BJ (cell line): ENCODE measurements around the gene ENO1. TPM values are rescaled to one million over a fixed set of nuclear protein-coding genes. Genes with fewer than 3 reads are reported as not detected.

Experiments used
- CTCF ChIA-PET: fragments of 350-600 bp; formaldehyde crosslinking; extraction: SDS; loops from one replicate; lab custom pipeline; 2021; ENCODE audit warnings: antibody characterized with exemption, inconsistent platforms; lab: Yijun Ruan, JAX
- POLR2A ChIA-PET: fragments of 300-600 bp; sonication (Branson Sonifier 250); formaldehyde crosslinking; extraction: SDS; loops from one replicate; lab custom pipeline; 2021; ENCODE audit warnings: antibody characterized with exemption; lab: Charles Lee
- DNase-seq: peaks from one replicate; pipeline ENCODE4 v3.0.0-alpha.2; 2011; ENCODE audit warnings: low read depth
- H3K27me3 ChIP-seq: 2 replicates; pipeline ENCODE4 v1.6.0; 2011; ENCODE audit warnings: low read length; ENCODE audit not compliant: control insufficient read depth, insufficient read depth
- H3K36me3 ChIP-seq: 2 replicates; pipeline ENCODE4 v1.5.1; 2011; ENCODE audit warnings: low read length; ENCODE audit not compliant: control insufficient read depth, insufficient read depth
- H3K4me3 ChIP-seq: 2 replicates; pipeline ENCODE4 v1.5.1; 2011; ENCODE audit warnings: low read depth, mild to moderate bottlenecking, control low read depth, low read length
- polyA plus RNA-seq: library from polyadenylated mRNA; depleted of rRNA; stranded (reverse); fragments of >200 nt; gene quantifications from 2 replicates; pipeline ENCODE4 v1.2.3, GENCODE V29; 2011
- TF ChIP-seq, protein P1 (sequence below): IDR thresholded peaks from 2 replicates; pipeline ENCODE4 v1.5.1; 2011; ENCODE audit warnings: low read depth, mild to moderate bottlenecking, control low read depth, inconsistent platforms, low read length, moderate library complexity; ENCODE audit not compliant: insufficient read depth

Gene ENO1
- polyA plus RNA-seq, 1 experiment: 2,253 TPM

GRCh38 chr1:8873001-8873400 is 5.5 kb downstream of the ENO1 start:
- no peak overlapping the region for H3K4me3 ChIP-seq
- ChIA-PET POLR2A (interaction anchor here (0.6 to 1.0 kb wide), 3 partner anchors 12 to 55 kb away, joined by 3 to 4 read pairs (median 4); no protein-coding TSS in a partner anchor), CTCF (interaction anchor here (1.4 to 5.1 kb wide), 2 partner anchors 12 to 19 kb away, joined by 3 to 44 read pairs; no protein-coding TSS in a partner anchor)
- DNase-seq: no peak
- H3K36me3 ChIP-seq: peaks cover 45% of the 10 kb centered on the region
- no peaks in the 10 kb centered on the region for H3K27me3 ChIP-seq
- TF ChIP-seq, protein P1, sequence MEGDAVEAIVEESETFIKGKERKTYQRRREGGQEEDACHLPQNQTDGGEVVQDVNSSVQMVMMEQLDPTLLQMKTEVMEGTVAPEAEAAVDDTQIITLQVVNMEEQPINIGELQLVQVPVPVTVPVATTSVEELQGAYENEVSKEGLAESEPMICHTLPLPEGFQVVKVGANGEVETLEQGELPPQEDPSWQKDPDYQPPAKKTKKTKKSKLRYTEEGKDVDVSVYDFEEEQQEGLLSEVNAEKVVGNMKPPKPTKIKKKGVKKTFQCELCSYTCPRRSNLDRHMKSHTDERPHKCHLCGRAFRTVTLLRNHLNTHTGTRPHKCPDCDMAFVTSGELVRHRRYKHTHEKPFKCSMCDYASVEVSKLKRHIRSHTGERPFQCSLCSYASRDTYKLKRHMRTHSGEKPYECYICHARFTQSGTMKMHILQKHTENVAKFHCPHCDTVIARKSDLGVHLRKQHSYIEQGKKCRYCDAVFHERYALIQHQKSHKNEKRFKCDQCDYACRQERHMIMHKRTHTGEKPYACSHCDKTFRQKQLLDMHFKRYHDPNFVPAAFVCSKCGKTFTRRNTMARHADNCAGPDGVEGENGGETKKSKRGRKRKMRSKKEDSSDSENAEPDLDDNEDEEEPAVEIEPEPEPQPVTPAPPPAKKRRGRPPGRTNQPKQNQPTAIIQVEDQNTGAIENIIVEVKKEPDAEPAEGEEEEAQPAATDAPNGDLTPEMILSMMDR: no peak

DNA sequence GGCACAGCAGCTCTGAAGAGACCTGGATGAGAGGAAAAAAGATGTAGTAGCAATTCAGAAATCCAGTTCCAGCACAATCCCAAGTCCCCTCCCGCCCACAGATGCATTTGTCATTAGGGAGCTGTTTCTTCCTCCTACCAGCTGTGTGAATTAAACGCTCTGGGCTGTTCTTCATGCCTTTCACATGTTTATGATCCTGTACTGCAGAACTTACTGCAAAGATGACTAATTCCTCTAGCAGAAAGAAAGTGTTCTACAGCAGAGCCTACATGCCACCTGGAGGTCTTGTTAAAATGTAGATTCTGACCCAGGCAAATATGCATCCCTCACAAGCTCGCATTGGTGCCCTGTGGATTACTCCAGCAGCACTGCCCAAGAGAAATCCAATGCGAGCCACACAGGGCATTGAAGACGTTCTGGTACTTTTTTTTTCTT is 6.5 kb downstream of the ENO1 start:
- H3K36me3 ChIP-seq: peaks cover 51% of the 10 kb centered on the region
- DNase-seq: no peak
- TF ChIP-seq, protein P1: no peak
- ChIA-PET CTCF (interaction anchor here (1.2 to 5.1 kb wide), 4 partner anchors 11 to 42 kb away, joined by 3 to 44 read pairs (median 4); no protein-coding TSS in a partner anchor), POLR2A (no interaction called here)
- H3K27me3 ChIP-seq: no peaks in the 10 kb centered on the region
- H3K4me3 ChIP-seq: no peak overlapping the region

DNA sequence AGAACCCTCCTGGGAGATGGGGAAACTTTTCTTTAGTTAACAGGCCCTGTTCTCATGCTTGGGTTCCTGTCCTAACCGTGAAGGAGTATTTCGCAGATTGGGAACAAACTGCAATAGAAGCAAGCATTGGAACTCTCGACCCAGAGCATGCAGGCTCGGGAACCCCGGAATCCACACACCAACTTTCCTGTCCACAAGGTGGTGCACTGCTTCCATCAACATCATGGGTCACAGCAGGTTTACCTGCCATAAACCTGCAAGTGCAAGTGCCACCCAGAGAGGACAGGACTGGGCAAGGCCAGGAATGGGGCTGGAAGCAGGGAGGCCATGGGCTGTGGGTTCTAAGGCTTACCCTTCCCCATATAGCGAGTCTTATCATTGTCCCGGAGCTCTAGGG is 6.9 kb downstream of the ENO1 start:
- DNase-seq: no peak
- POLR2A ChIA-PET: no interaction called here
- Histone ChIP-seq H3K36me3 (peaks cover 55% of the 10 kb centered on the region), H3K27me3 (no peaks in the 10 kb centered on the region), H3K4me3 (no peak overlapping the region)
- CTCF ChIA-PET: interaction anchor here (1.2 to 5.1 kb wide), 4 partner anchors 11 to 43 kb away, joined by 3 to 44 read pairs (median 4); no protein-coding TSS in a partner anchor
- TF ChIP-seq, protein P1: peak; percentile 25

DNA sequence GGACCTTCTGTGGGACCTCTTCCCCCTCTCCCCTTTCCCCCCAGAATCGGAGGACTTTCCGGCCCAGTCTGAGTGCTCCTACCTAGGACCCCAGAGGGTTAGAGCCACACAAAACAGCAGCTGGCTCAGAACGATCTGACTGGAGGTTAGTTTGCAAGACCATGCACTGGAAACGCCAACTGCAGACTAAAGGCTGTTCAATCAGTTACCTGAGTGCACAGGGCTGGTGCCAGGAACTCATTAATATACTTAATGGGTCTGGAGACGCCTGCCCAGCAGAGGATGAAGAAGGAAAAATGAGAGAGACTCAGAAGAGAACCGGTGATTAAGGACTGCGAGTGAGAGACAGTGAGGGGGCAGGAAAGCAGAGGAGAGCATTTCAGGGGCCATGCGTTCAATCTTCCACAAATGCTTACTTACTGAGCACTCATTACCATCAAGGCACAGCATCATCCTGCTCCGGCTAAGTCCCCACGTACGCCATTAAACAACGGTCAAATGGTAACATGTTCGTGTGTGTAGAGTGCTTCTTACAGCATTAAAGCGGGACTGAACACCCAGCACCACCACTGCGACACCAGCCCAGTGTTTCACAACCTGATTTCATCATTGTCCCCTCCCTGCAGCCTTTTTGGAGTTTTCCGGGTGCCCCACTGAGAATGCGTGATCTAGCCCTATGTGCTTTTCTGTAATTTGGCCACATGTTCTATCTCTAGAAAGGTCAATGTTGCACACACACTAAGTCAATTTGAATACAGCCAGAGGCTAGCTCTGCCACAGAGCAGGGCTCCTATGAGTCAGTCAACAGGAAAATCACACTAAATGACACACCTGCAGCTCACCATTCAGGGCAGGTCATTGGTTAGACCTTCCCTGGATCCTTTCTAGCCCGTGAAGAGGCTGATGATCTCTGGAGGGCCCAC is 7.6 kb downstream of the ENO1 start:
- CTCF ChIA-PET: interaction anchor here (1.4 to 5.1 kb wide), 2 partner anchors 10 to 43 kb away, joined by 4 to 44 read pairs; no protein-coding TSS in a partner anchor
- POLR2A ChIA-PET: no interaction called here
- TF ChIP-seq, protein P1: no peak
- DNase-seq: no peak
- no peaks in the 10 kb centered on the region for H3K27me3 ChIP-seq
- peaks cover 59% of the 10 kb centered on the region for H3K36me3 ChIP-seq
- no peak overlapping the region for H3K4me3 ChIP-seq

GRCh38 chr1:8870103-8870502 is 8.4 kb downstream of the ENO1 start:
- TF ChIP-seq, protein P1: no peak
- DNase-seq: no peak
- POLR2A ChIA-PET: no interaction called here
- Histone ChIP-seq H3K4me3 (no peak overlapping the region), H3K27me3 (no peaks in the 10 kb centered on the region), H3K36me3 (peaks cover 62% of the 10 kb centered on the region)
- CTCF ChIA-PET: no interaction called here
